GDM1 (cell line): ENCODE results near the gene PPP2R2C.

Experiments used
- DNase-seq: peaks from one replicate; lab custom pipeline; 2025; lab: John Stamatoyannopoulos, UW

The PPP2R2C gene

GRCh38 chr4:6362243-6362885 lies 110.0 kb downstream of the PPP2R2C start:
- DNase-seq = no peak

- DNase-seq = no peak
Measured at GRCh38 chr4:6361076-6361784, 111.2 kb downstream of the PPP2R2C start.

- DNase-seq = no peak
Measured at GRCh38 chr4:6360385-6360784, 112.0 kb downstream of the PPP2R2C start.

GRCh38 chr4:6359536-6360308 lies 112.7 kb downstream of the PPP2R2C start:
- DNase-seq = no peak

- no peak for DNase-seq
Measured at GRCh38 chr4:6357476-6357875, 114.9 kb downstream of the PPP2R2C start.

- no peak for DNase-seq
Measured at GRCh38 chr4:6356076-6356560, 116.3 kb downstream of the PPP2R2C start.

GRCh38 chr4:6355052-6355451 lies 117.4 kb downstream of the PPP2R2C start:
- DNase-seq = no peak

- DNase-seq = no peak
Measured at GRCh38 chr4:6354626-6355025, 117.8 kb downstream of the PPP2R2C start.

- DNase-seq = no peak
Measured at GRCh38 chr4:6354119-6354518, 118.3 kb downstream of the PPP2R2C start.

- DNase-seq = no peak
Measured at GRCh38 chr4:6352031-6352692, 120.3 kb downstream of the PPP2R2C start.

- no peak for DNase-seq
Measured at GRCh38 chr4:6351246-6352000, 121.0 kb downstream of the PPP2R2C start.

- no peak for DNase-seq
Measured at GRCh38 chr4:6350646-6351045, 121.8 kb downstream of the PPP2R2C start.

GRCh38 chr4:6349896-6350603 lies 122.4 kb downstream of the PPP2R2C start:
- no peak for DNase-seq

GRCh38 chr4:6348408-6348807 lies 124.0 kb downstream of the PPP2R2C start:
- DNase-seq = no peak

- no peak for DNase-seq
Measured at GRCh38 chr4:6347511-6348045, 124.8 kb downstream of the PPP2R2C start.

- DNase-seq = no peak
Measured at GRCh38 chr4:6346373-6347110, 125.9 kb downstream of the PPP2R2C start.

GRCh38 chr4:6345866-6346265 lies 126.5 kb downstream of the PPP2R2C start:
- no peak for DNase-seq

- no peak for DNase-seq
Measured at GRCh38 chr4:6345096-6345830, 127.2 kb downstream of the PPP2R2C start.

- DNase-seq = no peak
Measured at GRCh38 chr4:6343939-6344408, 128.4 kb downstream of the PPP2R2C start.
